ENCODE data around the gene ZDHHC23. TPM values are rescaled to one million over a fixed set of nuclear protein-coding genes. Genes with fewer than 3 reads are reported as not detected.

Gene ZDHHC23
- total and polyA plus RNA-seq, 2 donors (not counting 1 experiment from before 2014, with no cell fraction given): 12.3 to 72.6 TPM

DNA sequence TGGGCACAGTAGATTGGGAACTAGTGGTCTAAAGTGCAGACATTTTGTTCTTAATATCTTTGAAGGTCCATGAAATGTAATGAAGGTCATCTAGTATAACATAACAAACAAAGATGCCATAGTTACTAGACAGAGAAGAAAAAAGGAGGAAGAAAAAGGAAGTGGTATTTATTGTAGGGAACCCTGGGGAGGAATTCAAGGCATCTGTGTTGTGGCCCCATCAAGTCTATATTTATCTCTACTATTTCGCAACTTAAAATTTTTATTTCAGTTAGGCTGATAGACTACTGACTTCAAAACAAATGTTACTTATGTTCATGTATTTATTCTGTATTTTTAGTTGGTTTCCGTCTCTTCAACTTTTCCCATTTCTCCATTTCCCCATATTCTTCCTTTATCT is 48.9 kb upstream of the ZDHHC23 start:
- no peak overlapping the region for H3K9ac ChIP-seq (ENCODE audit: low read length)
- H3K4me3 ChIP-seq (ENCODE audit: control extremely low read depth in 1 of 5, extremely low read depth in 1 of 5, insufficient read depth in 1 of 5, low read depth in 2 of 5, low read length in 4 of 5): no peak overlapping the region
- Mint-ChIP-seq H3K27ac (no peak overlapping the region), H3K4me1 (peaks cover 6% of the 10 kb centered on the region), H3K9me3 (ENCODE audit: insufficient read depth) (no peaks in the 10 kb centered on the region), H3K27me3 (no peaks in the 10 kb centered on the region), H3K4me3 (no peak overlapping the region)
- H3K27me3 ChIP-seq (replicated peaks in 1 of 4; ENCODE audit: control extremely low read depth in 1 of 4, control insufficient read depth in 3 of 4, insufficient read depth in 4 of 4, low read length in 3 of 4): no peaks in the 10 kb centered on the region
- no CpG with 5 or more reads among the region's 2 CpGs for WGBS (ENCODE audit: insufficient coverage)
- H3K79me2 ChIP-seq (ENCODE audit: control insufficient read depth, insufficient read depth, low read length): no peaks in the 10 kb centered on the region
- DNase-seq: no peak
- ATAC-seq (ENCODE audit: low read depth): no peak
- no peak overlapping the region for H3K4me2 ChIP-seq (replicated peaks; ENCODE audit: low read depth, low read length, poor library complexity, severe bottlenecking)
- ChIA-PET POLR2A (no interaction called here), CTCF (interaction anchor here (1.5 kb wide), 1 partner anchor 54 kb away, joined by 4 read pairs; no protein-coding TSS in a partner anchor)
- intact Hi-C loops (cut with micrococcal nuclease): no loop called here
- no peak overlapping the region for H2AFZ ChIP-seq (ENCODE audit: insufficient read depth, low read depth, low read length, poor library complexity, severe bottlenecking)
- no peaks in the 10 kb centered on the region for H3K9me3 ChIP-seq (ENCODE audit: control extremely low read depth in 1 of 3, control insufficient read depth in 2 of 3, insufficient read depth in 1 of 3, low read length in 2 of 3)
- H3K4me1 ChIP-seq (ENCODE audit: control insufficient read depth in 2 of 2, insufficient read depth in 2 of 2, low read length in 2 of 2): no peaks in the 10 kb centered on the region
- H4K20me1 ChIP-seq (ENCODE audit: control insufficient read depth, insufficient read depth, low read length, poor library complexity, severe bottlenecking): no peaks in the 10 kb centered on the region
- H3K36me3 ChIP-seq (replicated peaks in 1 of 2; ENCODE audit: control extremely low read depth in 1 of 2, control insufficient read depth in 1 of 2, extremely low read depth in 1 of 2, insufficient read depth in 2 of 2, low read length in 1 of 2): no peaks in the 10 kb centered on the region
- H3K27ac ChIP-seq (ENCODE audit: low read length in 2 of 2): no peak overlapping the region
- no peak for TF ChIP-seq EZH2 (IDR thresholded peaks at IDR 0.05; ENCODE audit: borderline replicate concordance, insufficient read depth, low read depth, low read length, poor library complexity, severe bottlenecking)
- TF ChIP-seq, protein P1, sequence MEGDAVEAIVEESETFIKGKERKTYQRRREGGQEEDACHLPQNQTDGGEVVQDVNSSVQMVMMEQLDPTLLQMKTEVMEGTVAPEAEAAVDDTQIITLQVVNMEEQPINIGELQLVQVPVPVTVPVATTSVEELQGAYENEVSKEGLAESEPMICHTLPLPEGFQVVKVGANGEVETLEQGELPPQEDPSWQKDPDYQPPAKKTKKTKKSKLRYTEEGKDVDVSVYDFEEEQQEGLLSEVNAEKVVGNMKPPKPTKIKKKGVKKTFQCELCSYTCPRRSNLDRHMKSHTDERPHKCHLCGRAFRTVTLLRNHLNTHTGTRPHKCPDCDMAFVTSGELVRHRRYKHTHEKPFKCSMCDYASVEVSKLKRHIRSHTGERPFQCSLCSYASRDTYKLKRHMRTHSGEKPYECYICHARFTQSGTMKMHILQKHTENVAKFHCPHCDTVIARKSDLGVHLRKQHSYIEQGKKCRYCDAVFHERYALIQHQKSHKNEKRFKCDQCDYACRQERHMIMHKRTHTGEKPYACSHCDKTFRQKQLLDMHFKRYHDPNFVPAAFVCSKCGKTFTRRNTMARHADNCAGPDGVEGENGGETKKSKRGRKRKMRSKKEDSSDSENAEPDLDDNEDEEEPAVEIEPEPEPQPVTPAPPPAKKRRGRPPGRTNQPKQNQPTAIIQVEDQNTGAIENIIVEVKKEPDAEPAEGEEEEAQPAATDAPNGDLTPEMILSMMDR (IDR thresholded peaks at IDR 0.05): no peak

DNA sequence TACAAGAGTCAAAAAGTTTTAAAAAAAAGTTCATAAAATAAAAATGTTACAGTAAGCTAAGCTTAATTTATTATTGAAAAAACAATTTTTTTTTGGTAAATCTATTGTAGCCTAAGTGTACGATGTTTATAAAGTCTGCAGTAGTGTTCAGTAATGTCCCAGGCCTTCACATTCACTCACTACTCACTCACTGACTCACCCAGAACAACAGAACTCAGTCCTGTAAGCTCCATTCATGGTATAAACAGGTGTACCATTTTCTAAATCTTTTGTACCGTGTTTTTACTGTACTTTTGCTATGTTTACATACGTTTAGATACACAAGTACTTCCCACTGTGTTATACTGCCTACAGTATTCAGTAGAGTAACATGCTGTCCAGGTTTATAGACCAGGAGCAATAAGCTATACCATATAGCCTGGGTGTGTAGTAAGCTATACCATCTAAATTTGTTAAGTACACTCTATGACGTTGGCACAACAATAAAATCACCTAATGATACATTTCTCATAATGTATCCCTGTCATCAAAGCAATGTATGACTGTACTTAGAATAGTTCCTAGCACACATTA is 41.2 kb upstream of the ZDHHC23 start:
- no peak overlapping the region for H3K9ac ChIP-seq (ENCODE audit: low read length)
- intact Hi-C loops (cut with micrococcal nuclease): no loop called here

More for the DNA sequence above, 41.2 kb upstream of the ZDHHC23 start:
- Histone ChIP-seq H3K4me1 (ENCODE audit: control insufficient read depth in 2 of 2, insufficient read depth in 2 of 2, low read length in 2 of 2) (no peaks in the 10 kb centered on the region), H3K27ac (ENCODE audit: low read length in 2 of 2) (no peak overlapping the region), H3K79me2 (ENCODE audit: control insufficient read depth, insufficient read depth, low read length) (no peaks in the 10 kb centered on the region), H4K20me1 (ENCODE audit: control insufficient read depth, insufficient read depth, low read length, poor library complexity, severe bottlenecking) (no peaks in the 10 kb centered on the region), H3K27me3 (replicated peaks in 1 of 4; ENCODE audit: control extremely low read depth in 1 of 4, control insufficient read depth in 3 of 4, insufficient read depth in 4 of 4, low read length in 3 of 4) (no peaks in the 10 kb centered on the region), H3K36me3 (replicated peaks in 1 of 2; ENCODE audit: control extremely low read depth in 1 of 2, control insufficient read depth in 1 of 2, extremely low read depth in 1 of 2, insufficient read depth in 2 of 2, low read length in 1 of 2) (no peaks in the 10 kb centered on the region), H3K4me2 (replicated peaks; ENCODE audit: low read depth, low read length, poor library complexity, severe bottlenecking) (no peak overlapping the region), H3K9me3 (ENCODE audit: control extremely low read depth in 1 of 3, control insufficient read depth in 2 of 3, insufficient read depth in 1 of 3, low read length in 2 of 3) (no peaks in the 10 kb centered on the region), H2AFZ (ENCODE audit: insufficient read depth, low read depth, low read length, poor library complexity, severe bottlenecking) (no peak overlapping the region), H3K4me3 (ENCODE audit: control extremely low read depth in 1 of 5, extremely low read depth in 1 of 5, insufficient read depth in 1 of 5, low read depth in 2 of 5, low read length in 4 of 5) (no peak overlapping the region)
- H3K27ac Mint-ChIP-seq: no peak overlapping the region
- ChIA-PET CTCF (interaction anchor here (1.1 to 1.5 kb wide), 3 partner anchors 11 to 170 kb away, joined by 3 to 7 read pairs (median 4); no protein-coding TSS in a partner anchor), POLR2A (no interaction called here)
- no peak overlapping the region for H3K4me3 Mint-ChIP-seq
- ATAC-seq (ENCODE audit: low read depth) (no peak), DNase-seq (no peak)
- H3K27me3 Mint-ChIP-seq: no peaks in the 10 kb centered on the region
- no peaks in the 10 kb centered on the region for H3K9me3 Mint-ChIP-seq (ENCODE audit: insufficient read depth)
- TF ChIP-seq, protein P1 (IDR thresholded peaks at IDR 0.05): no peak
- no peak for TF ChIP-seq EZH2 (IDR thresholded peaks at IDR 0.05; ENCODE audit: borderline replicate concordance, insufficient read depth, low read depth, low read length, poor library complexity, severe bottlenecking)
- no CpG with 5 or more reads among the region's 4 CpGs for WGBS (ENCODE audit: insufficient coverage)
- no peaks in the 10 kb centered on the region for H3K4me1 Mint-ChIP-seq

Measured in B cell (primary cell).